CD4-positive, alpha-beta T cell (primary cell): ENCODE measurements around the gene SERPINI1. TPM values are rescaled to one million over a fixed set of nuclear protein-coding genes. Genes with fewer than 3 reads are reported as not detected.

Source experiments
- ATAC-seq: fragments of 200-7000 bp; cut with Tn5 transposase; one replicate; pipeline ENCODE4 v1.10.0; 2022; ENCODE audit warnings: mild to moderate bottlenecking; ENCODE audit not compliant: poor library complexity
- CTCF ChIA-PET: fragments of 350-600 bp; sonication (Branson Sonifier 250); formaldehyde crosslinking; loops from one replicate; lab custom pipeline; 2021; ENCODE audit warnings: antibody characterized with exemption, inconsistent platforms; lab: Charles Lee
- POLR2A ChIA-PET: fragments of 350-600 bp; sonication (Branson Sonifier 250); formaldehyde crosslinking; loops from one replicate; lab custom pipeline; 2021; ENCODE audit warnings: antibody characterized with exemption, inconsistent platforms; lab: Charles Lee
- DNase-seq, 14 experiments: peaks; one replicate each; pipeline ENCODE4 v3.0.0-alpha.2; 2013 to 2020; ENCODE audit warnings: mixed read lengths in 2 of 14
- H3K27ac ChIP-seq, 2 donors: one replicate each; pipeline versions ENCODE4 v1.5.1 to v1.7.0; 2013; ENCODE audit warnings: low read length in 2 of 2, low read depth in 1 of 2, mild to moderate bottlenecking in 1 of 2
- H3K27me3 ChIP-seq, 2 experiments: 1 replicate in 1 of 2; 2 replicates in 1 of 2; pipeline versions ENCODE4 v1.6.1 to v1.7.0; 2013; ENCODE audit warnings: low read length in 2 of 2, control low read depth in 1 of 2, mild to moderate bottlenecking in 1 of 2, moderate library complexity in 1 of 2; ENCODE audit not compliant: insufficient read depth in 2 of 2, control insufficient read depth in 1 of 2
- H3K36me3 ChIP-seq: one replicate; pipeline ENCODE4 v1.6.1; 2013; ENCODE audit warnings: low read length, control low read depth; ENCODE audit not compliant: insufficient read depth
- H3K4me1 ChIP-seq: one replicate; pipeline ENCODE4 v1.6.1; 2013; ENCODE audit warnings: low read length, control low read depth; ENCODE audit not compliant: insufficient read depth
- H3K4me3 ChIP-seq: one replicate; pipeline ENCODE4 v1.5.1; 2013; ENCODE audit warnings: mild to moderate bottlenecking, low read length, moderate library complexity
- H3K9me3 ChIP-seq, 2 experiments: 1 replicate in 1 of 2; 2 replicates in 1 of 2; pipeline versions ENCODE4 v1.6.1 to v1.7.0; 2013; ENCODE audit warnings: low read length in 2 of 2, mild to moderate bottlenecking in 2 of 2, control low read depth in 1 of 2, moderate library complexity in 1 of 2; ENCODE audit not compliant: control insufficient read depth in 1 of 2, insufficient read depth in 1 of 2
- H3K27ac Mint-ChIP-seq: one replicate; pipeline ENCODE4 v1.8.0; 2020; ENCODE audit warnings: mixed read lengths
- H3K27me3 Mint-ChIP-seq: one replicate; pipeline ENCODE4 v1.8.0; 2021; ENCODE audit warnings: mixed read lengths
- H3K36me3 Mint-ChIP-seq: one replicate; pipeline ENCODE4 v1.8.0; 2021; ENCODE audit warnings: low read depth, mixed read lengths
- H3K4me1 Mint-ChIP-seq: one replicate; pipeline ENCODE4 v1.8.0; 2021; ENCODE audit warnings: low read depth, mixed read lengths
- H3K4me3 Mint-ChIP-seq: one replicate; pipeline ENCODE4 v1.8.0; 2020; ENCODE audit warnings: mild to moderate bottlenecking, mixed read lengths
- H3K9me3 Mint-ChIP-seq: one replicate; pipeline ENCODE4 v1.8.0; 2020; ENCODE audit warnings: mixed read lengths
- intact Hi-C, 2 experiments: fragments of 100-400 bp; cut with DNase I in 1 of 2; cut with micrococcal nuclease in 1 of 2; formaldehyde crosslinking; loops; one replicate each; pipeline versions ENCODE4 v1.15.1 to v1.9.0; 2023 to 2025; cut with DNase I, micrococcal nuclease
- total RNA-seq, 174 experiments: library from RNA in 2 of 174; stranded (reverse) in 2 of 174; gene quantifications; one replicate each; pipeline ENCODE4 v1.2.3 and lab custom pipeline; 2021 to 2026
- TF ChIP-seq, protein P1 (sequence below): fragments of 200-600 bp; IDR thresholded peaks from one replicate; pipeline ENCODE4 v1.8.0; 2022; ENCODE audit warnings: antibody characterized with exemption, mild to moderate bottlenecking

Gene SERPINI1
- total RNA-seq, 2 experiments from 2014 or later, result 0.64 to 0.66 TPM

DNA sequence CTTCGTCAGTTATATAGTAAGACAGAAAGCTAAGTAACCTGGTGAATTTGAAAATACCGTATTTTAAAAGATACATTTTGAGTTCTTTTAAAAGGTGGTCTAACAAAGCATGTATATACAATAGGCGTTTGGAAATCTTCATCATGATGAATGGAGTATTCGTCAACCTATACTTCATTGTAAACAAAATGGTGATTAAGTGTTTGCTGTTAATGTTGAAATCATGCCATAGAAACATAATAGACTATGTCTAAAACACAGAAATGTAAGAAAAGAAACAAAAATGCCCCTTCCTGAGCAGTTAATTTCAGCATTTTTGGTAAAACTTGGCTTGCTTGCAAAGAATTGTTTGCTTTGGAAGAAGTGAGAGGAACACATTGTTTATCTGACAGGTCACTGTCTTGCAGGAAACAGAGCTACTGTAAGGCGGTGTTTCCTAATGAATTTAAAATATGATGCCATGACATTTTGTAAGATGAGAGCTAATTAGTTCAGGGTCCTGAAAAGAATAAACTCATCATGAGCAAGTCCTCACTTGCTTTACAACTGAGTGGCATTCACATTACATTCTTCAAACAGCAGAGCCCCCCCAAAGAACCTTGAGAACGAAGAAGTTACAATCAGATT lies 126.7 kb downstream of the SERPINI1 start:
- Histone ChIP-seq H3K4me1 (no peaks in the 10 kb centered on the region), H3K27me3 (no peaks in the 10 kb centered on the region), H3K27ac (no peak overlapping the region), H3K36me3 (no peaks in the 10 kb centered on the region), H3K4me3 (no peak overlapping the region), H3K9me3 (no peaks in the 10 kb centered on the region)
- ChIA-PET CTCF (no interaction called here), POLR2A (no interaction called here)
- no peak for ATAC-seq
- no peak for DNase-seq
- H3K4me1 Mint-ChIP-seq, result no peaks in the 10 kb centered on the region
- intact Hi-C loops, result no loop called here
- no peak overlapping the region for H3K4me3 Mint-ChIP-seq
- no peaks in the 10 kb centered on the region for H3K36me3 Mint-ChIP-seq
- no peaks in the 10 kb centered on the region for H3K27me3 Mint-ChIP-seq
- no peaks in the 10 kb centered on the region for H3K9me3 Mint-ChIP-seq
- TF ChIP-seq, protein P1, sequence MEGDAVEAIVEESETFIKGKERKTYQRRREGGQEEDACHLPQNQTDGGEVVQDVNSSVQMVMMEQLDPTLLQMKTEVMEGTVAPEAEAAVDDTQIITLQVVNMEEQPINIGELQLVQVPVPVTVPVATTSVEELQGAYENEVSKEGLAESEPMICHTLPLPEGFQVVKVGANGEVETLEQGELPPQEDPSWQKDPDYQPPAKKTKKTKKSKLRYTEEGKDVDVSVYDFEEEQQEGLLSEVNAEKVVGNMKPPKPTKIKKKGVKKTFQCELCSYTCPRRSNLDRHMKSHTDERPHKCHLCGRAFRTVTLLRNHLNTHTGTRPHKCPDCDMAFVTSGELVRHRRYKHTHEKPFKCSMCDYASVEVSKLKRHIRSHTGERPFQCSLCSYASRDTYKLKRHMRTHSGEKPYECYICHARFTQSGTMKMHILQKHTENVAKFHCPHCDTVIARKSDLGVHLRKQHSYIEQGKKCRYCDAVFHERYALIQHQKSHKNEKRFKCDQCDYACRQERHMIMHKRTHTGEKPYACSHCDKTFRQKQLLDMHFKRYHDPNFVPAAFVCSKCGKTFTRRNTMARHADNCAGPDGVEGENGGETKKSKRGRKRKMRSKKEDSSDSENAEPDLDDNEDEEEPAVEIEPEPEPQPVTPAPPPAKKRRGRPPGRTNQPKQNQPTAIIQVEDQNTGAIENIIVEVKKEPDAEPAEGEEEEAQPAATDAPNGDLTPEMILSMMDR, result no peak
- H3K27ac Mint-ChIP-seq, result no peak overlapping the region

DNA sequence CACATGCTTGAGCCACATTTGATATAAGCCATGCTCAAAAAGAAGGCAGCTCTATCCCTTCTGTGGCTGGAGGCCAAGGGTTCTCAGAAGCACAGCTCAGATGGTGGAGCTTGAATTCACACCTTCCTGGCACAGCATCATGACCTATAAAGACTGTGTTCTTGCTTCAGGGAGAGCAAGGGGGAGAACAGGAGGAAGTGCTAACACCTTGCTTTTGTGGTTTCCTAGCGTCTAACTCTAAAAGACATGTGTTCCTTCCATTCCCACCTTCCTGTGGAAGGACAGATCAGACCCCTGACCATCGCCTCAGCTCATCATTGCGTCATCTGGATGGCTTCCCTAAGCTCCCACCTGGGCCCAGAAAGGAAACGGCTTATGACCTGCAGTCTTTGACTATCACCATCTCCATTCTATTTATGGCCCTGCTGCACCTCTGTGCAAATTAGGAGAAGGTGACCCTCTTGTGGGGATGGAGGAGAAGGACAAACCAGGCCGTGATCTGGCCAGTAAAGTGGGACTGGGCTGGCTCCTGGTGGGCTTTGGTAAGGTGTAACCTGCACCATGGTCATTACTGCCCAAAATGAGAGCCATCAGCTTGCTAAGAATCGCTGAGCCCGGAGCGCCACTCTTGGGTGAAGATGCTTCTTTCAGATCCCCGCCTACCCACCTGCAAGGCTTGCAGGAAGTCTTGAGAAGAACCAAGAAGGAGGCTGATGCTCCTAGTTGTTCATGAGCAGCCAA lies 128.5 kb downstream of the SERPINI1 start:
- TF ChIP-seq, protein P1, result no peak
- Histone ChIP-seq H3K27me3 (peaks cover 0 to 3% of the 10 kb centered on the region in 2 experiments), H3K36me3 (no peaks in the 10 kb centered on the region), H3K27ac (no peak overlapping the region), H3K4me3 (no peak overlapping the region), H3K9me3 (no peaks in the 10 kb centered on the region), H3K4me1 (no peaks in the 10 kb centered on the region)
- H3K4me1 Mint-ChIP-seq, result no peaks in the 10 kb centered on the region
- ChIA-PET CTCF (no interaction called here), POLR2A (no interaction called here)
- H3K27me3 Mint-ChIP-seq, result no peaks in the 10 kb centered on the region
- no peak for DNase-seq
- H3K27ac Mint-ChIP-seq, result no peak overlapping the region
- no peak for ATAC-seq
- H3K9me3 Mint-ChIP-seq, result no peaks in the 10 kb centered on the region
- intact Hi-C loops, result no loop called here
- no peak overlapping the region for H3K4me3 Mint-ChIP-seq
- H3K36me3 Mint-ChIP-seq, result no peaks in the 10 kb centered on the region

DNA sequence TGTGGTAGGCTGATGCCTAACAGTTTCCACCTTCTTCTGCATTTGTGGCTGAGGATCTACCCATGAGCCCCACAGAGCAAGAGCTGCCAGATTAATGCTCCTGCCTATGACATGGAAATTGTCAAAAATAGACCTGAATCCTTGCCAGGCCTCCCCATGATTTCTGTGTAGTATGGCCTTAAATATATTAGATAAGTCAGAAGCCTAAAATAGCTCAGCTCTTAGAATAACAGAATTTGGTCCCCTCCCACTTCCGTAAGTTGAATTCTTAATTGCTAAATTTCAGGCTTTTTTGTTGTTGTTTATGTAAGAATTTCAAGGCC lies 129.0 kb downstream of the SERPINI1 start:
- ATAC-seq, result no peak
- Histone ChIP-seq H3K27me3 (peaks cover 0 to 3% of the 10 kb centered on the region in 2 experiments), H3K27ac (no peak overlapping the region), H3K4me3 (no peak overlapping the region), H3K4me1 (no peaks in the 10 kb centered on the region), H3K36me3 (no peaks in the 10 kb centered on the region), H3K9me3 (no peaks in the 10 kb centered on the region)
- Mint-ChIP-seq H3K27ac (no peak overlapping the region), H3K4me3 (no peak overlapping the region), H3K4me1 (no peaks in the 10 kb centered on the region), H3K9me3 (no peaks in the 10 kb centered on the region), H3K36me3 (no peaks in the 10 kb centered on the region), H3K27me3 (no peaks in the 10 kb centered on the region)
- no peak for DNase-seq
- ChIA-PET CTCF (no interaction called here), POLR2A (no interaction called here)
- TF ChIP-seq, protein P1, result no peak
- intact Hi-C loops, result no loop called here
